HEK293 (cell line): ENCODE measurements around the gene KLHL25.

ENCODE experiments used
- CTCF ChIA-PET: fragments of 350-600 bp; formaldehyde crosslinking; extraction: SDS; loops from one replicate; lab custom pipeline; 2021; ENCODE audit warnings: antibody characterized with exemption; lab: Yijun Ruan, JAX
- POLR2A ChIA-PET: fragments of 300-600 bp; formaldehyde crosslinking; extraction: SDS; loops from one replicate; lab custom pipeline; 2020; ENCODE audit warnings: antibody characterized with exemption, inconsistent platforms; lab: Yijun Ruan, JAX
- H3K27ac ChIP-seq: fragments of 200-500 bp; sonication (Bioruptor generic); 2 replicates; pipeline ENCODE4 v1.5.1; 2014; ENCODE audit warnings: low read depth, low read length, control low read depth, inconsistent platforms; ENCODE audit errors: extremely low read depth
- H3K36me3 ChIP-seq, 2 experiments: fragments of 200-500 bp in 1 of 2; sonication (Bioruptor generic) in 1 of 2; 1 replicate in 1 of 2; 2 replicates in 1 of 2; pipeline ENCODE4 v1.5.1; 2014 to 2017; ENCODE audit warnings: inconsistent platforms in 2 of 2, low read length in 2 of 2; ENCODE audit not compliant: control insufficient read depth in 2 of 2, insufficient read depth in 1 of 2
- H3K4me1 ChIP-seq: fragments of 200-500 bp; sonication (Bioruptor generic); 2 replicates; pipeline ENCODE4 v1.5.1; 2014; ENCODE audit warnings: mild to moderate bottlenecking, low read length, inconsistent platforms; ENCODE audit not compliant: control insufficient read depth, insufficient read depth
- H3K4me3 ChIP-seq: 2 replicates; pipeline ENCODE4 v1.5.1; 2011; ENCODE audit warnings: low read depth, mild to moderate bottlenecking, control low read depth, low read length, moderate library complexity
- H3K9me3 ChIP-seq: fragments of 200-500 bp; sonication (Bioruptor generic); 2 replicates; pipeline ENCODE4 v1.5.1; 2014; ENCODE audit warnings: low read depth, low read length, inconsistent platforms; ENCODE audit not compliant: control insufficient read depth, insufficient read depth
- FEZF1 ChIP-seq: fragments of 450-650 bp; formaldehyde crosslinking; IDR thresholded peaks from 2 replicates; pipeline ENCODE4 v1.5.1; 2016; ENCODE audit warnings: missing biosample characterization, missing genetic modification characterization
- KLF1 ChIP-seq: fragments of 450-650 bp; formaldehyde crosslinking; IDR thresholded peaks from 2 replicates; pipeline ENCODE4 v1.5.1; 2016; ENCODE audit warnings: missing biosample characterization, missing genetic modification characterization
- KLF7 ChIP-seq: fragments of 450-650 bp; formaldehyde crosslinking; IDR thresholded peaks from 2 replicates; pipeline ENCODE4 v1.5.1; 2016; ENCODE audit warnings: missing biosample characterization, missing genetic modification characterization, borderline replicate concordance
- PRDM2 ChIP-seq: fragments of 450-650 bp; formaldehyde crosslinking; IDR thresholded peaks from 2 replicates; pipeline ENCODE4 v1.5.1; 2016; ENCODE audit warnings: missing biosample characterization, missing genetic modification characterization, borderline replicate concordance
- SALL2 ChIP-seq: fragments of 450-650 bp; formaldehyde crosslinking; IDR thresholded peaks from 2 replicates; pipeline ENCODE4 v1.5.0; 2017; ENCODE audit warnings: missing biosample characterization, mild to moderate bottlenecking, missing genetic modification characterization, borderline replicate concordance
- SCRT2 ChIP-seq: fragments of 450-650 bp; formaldehyde crosslinking; IDR thresholded peaks from 2 replicates; pipeline ENCODE4 v1.5.1; 2016; ENCODE audit warnings: missing biosample characterization, missing genetic modification characterization
- SP2 ChIP-seq: fragments of 450-650 bp; formaldehyde crosslinking; IDR thresholded peaks from 2 replicates; pipeline ENCODE4 v1.5.1; 2016; ENCODE audit warnings: missing biosample characterization, missing genetic modification characterization
- ZNF146 ChIP-seq: fragments of 450-650 bp; formaldehyde crosslinking; IDR thresholded peaks from 2 replicates; pipeline ENCODE4 v1.5.1; 2016; ENCODE audit warnings: missing biosample characterization, missing genetic modification characterization
- ZNF16 ChIP-seq: fragments of 450-650 bp; formaldehyde crosslinking; IDR thresholded peaks from 2 replicates; pipeline ENCODE4 v1.5.1; 2016; ENCODE audit warnings: low read depth, missing biosample characterization, missing genetic modification characterization
- ZNF211 ChIP-seq: fragments of 450-650 bp; formaldehyde crosslinking; IDR thresholded peaks from 2 replicates; pipeline ENCODE4 v1.5.1; 2016; ENCODE audit warnings: low read depth, missing biosample characterization, missing genetic modification characterization
- ZNF214 ChIP-seq: fragments of 450-650 bp; formaldehyde crosslinking; IDR thresholded peaks from 2 replicates; pipeline ENCODE4 v1.5.1; 2017; ENCODE audit warnings: missing biosample characterization, mild to moderate bottlenecking, missing genetic modification characterization, borderline replicate concordance
- ZNF335 ChIP-seq: fragments of 450-650 bp; formaldehyde crosslinking; conservative IDR thresholded peaks from 2 replicates; pipeline ENCODE4 v1.5.1; 2016; ENCODE audit warnings: missing biosample characterization, missing genetic modification characterization
- ZNF350 ChIP-seq: fragments of 450-650 bp; formaldehyde crosslinking; IDR thresholded peaks from 2 replicates; pipeline ENCODE4 v1.5.0; 2017; ENCODE audit warnings: missing biosample characterization, mild to moderate bottlenecking, missing genetic modification characterization
- ZNF558 ChIP-seq: fragments of 450-650 bp; formaldehyde crosslinking; IDR thresholded peaks from 2 replicates; pipeline ENCODE4 v1.5.1; 2016; ENCODE audit warnings: missing biosample characterization, missing genetic modification characterization
- ZNF571 ChIP-seq: fragments of 450-650 bp; formaldehyde crosslinking; IDR thresholded peaks from 2 replicates; pipeline ENCODE4 v1.5.0; 2017; ENCODE audit warnings: missing biosample characterization, missing genetic modification characterization
- ZNF830 ChIP-seq: fragments of 450-650 bp; IDR thresholded peaks from 2 replicates; pipeline ENCODE4 v1.5.0; 2018; ENCODE audit warnings: missing biosample characterization, missing genetic modification characterization, low read depth, mild to moderate bottlenecking, moderate library complexity
- TF ChIP-seq, protein P1 (sequence below): fragments of 450-650 bp; formaldehyde crosslinking; IDR thresholded peaks from 2 replicates; pipeline ENCODE4 v1.5.1; 2016; ENCODE audit warnings: missing biosample characterization, missing genetic modification characterization
- TF ChIP-seq, protein P2 (sequence below): fragments of 450-650 bp; formaldehyde crosslinking; IDR thresholded peaks from 2 replicates; pipeline ENCODE4 v1.5.1; 2016; ENCODE audit warnings: missing biosample characterization, missing genetic modification characterization
- TF ChIP-seq, protein P3 (sequence below): fragments of 450-650 bp; formaldehyde crosslinking; IDR thresholded peaks from 2 replicates; pipeline ENCODE4 v1.5.1; 2016; ENCODE audit warnings: missing biosample characterization, missing genetic modification characterization

KLHL25 gene

GRCh38 chr15:85837011-85837433, 42.3 kb upstream of the KLHL25 start:
- Histone ChIP-seq H3K4me3 (no peak overlapping the region), H3K4me1 (no peaks in the 10 kb centered on the region), H3K27ac (no peak overlapping the region; the same call in 1 of the 2 replicates), H3K36me3 (no peaks in the 10 kb centered on the region), H3K9me3 (no peaks in the 10 kb centered on the region)
- ChIA-PET POLR2A (no interaction called here), CTCF (interaction anchor here (0.6 to 3.0 kb wide), 5 partner anchors 37 to 541 kb away, joined by 3 to 14 read pairs (median 3); no protein-coding TSS in a partner anchor)
- TF ChIP-seq KLF1 (tag by site-specific recombination) (peak; percentile 57; the same call in 1 of the 2 replicates), SP2 (no peak), ZNF335 (peak; percentile 44)

GRCh38 chr15:85834651-85835050, 39.9 kb upstream of the KLHL25 start:
- no peaks in the 10 kb centered on the region for H3K9me3 ChIP-seq
- no peak overlapping the region for H3K27ac ChIP-seq
- POLR2A ChIA-PET, result no interaction called here
- no peak for TF ChIP-seq ZNF830 (tag by site-specific recombination)
- no peaks in the 10 kb centered on the region for H3K4me1 ChIP-seq
- H3K36me3 ChIP-seq, result no peaks in the 10 kb centered on the region
- CTCF ChIA-PET, result interaction anchor here (0.6 to 1.2 kb wide), 2 partner anchors 52 to 106 kb away, joined by 3 to 4 read pairs; no protein-coding TSS in a partner anchor
- no peak overlapping the region for H3K4me3 ChIP-seq

- H3K36me3 ChIP-seq, result no peaks in the 10 kb centered on the region
- POLR2A ChIA-PET, result no interaction called here
- H3K4me1 ChIP-seq, result no peaks in the 10 kb centered on the region
- TF ChIP-seq ZNF571 (tag by site-specific recombination), result no peak
- no peak for TF ChIP-seq ZNF214 (tag by site-specific recombination)
- TF ChIP-seq ZNF146 (tag by site-specific recombination), result no peak
- TF ChIP-seq, protein P1, sequence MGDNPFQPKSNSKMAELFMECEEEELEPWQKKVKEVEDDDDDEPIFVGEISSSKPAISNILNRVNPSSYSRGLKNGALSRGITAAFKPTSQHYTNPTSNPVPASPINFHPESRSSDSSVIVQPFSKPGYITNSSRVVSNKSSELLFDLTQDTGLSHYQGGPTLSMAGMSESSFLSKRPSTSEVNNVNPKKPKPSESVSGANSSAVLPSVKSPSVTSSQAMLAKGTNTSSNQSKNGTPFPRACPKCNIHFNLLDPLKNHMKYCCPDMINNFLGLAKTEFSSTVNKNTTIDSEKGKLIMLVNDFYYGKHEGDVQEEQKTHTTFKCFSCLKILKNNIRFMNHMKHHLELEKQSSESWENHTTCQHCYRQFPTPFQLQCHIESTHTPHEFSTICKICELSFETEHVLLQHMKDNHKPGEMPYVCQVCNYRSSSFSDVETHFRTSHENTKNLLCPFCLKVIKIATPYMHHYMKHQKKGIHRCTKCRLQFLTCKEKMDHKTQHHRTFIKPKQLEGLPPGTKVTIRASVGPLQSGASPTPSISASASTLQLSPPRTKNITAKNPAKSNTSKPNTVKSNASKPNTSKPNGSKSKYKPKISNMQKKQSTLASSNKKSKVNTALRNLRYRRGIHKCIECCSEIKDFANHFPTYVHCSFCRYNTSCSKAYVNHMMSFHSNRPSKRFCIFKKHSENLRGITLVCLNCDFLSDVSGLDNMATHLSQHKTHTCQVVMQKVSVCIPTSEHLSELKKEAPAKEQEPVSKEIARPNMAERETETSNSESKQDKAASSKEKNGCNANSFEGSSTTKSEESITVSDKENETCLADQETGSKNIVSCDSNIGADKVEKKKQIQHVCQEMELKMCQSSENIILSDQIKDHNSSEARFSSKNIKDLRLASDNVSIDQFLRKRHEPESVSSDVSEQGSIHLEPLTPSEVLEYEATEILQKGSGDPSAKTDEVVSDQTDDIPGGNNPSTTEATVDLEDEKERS, result no peak
- TF ChIP-seq FEZF1 (tag by site-specific recombination), result no peak
- TF ChIP-seq ZNF16 (tag by site-specific recombination), result no peak
- no peak for TF ChIP-seq KLF7 (tag by site-specific recombination)
- TF ChIP-seq, protein P2, sequence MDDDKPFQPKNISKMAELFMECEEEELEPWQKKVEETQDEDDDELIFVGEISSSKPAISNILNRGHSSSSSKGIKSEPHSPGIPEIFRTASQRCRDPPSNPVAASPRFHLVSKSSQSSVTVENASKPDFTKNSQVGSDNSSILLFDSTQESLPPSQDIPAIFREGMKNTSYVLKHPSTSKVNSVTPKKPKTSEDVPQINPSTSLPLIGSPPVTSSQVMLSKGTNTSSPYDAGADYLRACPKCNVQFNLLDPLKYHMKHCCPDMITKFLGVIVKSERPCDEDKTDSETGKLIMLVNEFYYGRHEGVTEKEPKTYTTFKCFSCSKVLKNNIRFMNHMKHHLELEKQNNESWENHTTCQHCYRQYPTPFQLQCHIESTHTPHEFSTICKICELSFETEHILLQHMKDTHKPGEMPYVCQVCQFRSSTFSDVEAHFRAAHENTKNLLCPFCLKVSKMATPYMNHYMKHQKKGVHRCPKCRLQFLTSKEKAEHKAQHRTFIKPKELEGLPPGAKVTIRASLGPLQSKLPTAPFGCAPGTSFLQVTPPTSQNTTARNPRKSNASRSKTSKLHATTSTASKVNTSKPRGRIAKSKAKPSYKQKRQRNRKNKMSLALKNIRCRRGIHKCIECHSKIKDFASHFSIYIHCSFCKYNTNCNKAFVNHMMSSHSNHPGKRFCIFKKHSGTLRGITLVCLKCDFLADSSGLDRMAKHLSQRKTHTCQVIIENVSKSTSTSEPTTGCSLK (tag by site-specific recombination), result no peak
- TF ChIP-seq ZNF350, result no peak
- TF ChIP-seq, protein P3, sequence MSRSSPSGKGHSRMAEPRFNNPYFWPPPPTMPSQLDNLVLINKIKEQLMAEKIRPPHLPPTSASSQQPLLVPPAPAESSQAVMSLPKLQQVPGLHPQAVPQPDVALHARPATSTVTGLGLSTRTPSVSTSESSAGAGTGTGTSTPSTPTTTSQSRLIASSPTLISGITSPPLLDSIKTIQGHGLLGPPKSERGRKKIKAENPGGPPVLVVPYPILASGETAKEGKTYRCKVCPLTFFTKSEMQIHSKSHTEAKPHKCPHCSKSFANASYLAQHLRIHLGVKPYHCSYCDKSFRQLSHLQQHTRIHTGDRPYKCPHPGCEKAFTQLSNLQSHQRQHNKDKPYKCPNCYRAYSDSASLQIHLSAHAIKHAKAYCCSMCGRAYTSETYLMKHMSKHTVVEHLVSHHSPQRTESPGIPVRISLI (tag by site-specific recombination), result no peak
- no peak for TF ChIP-seq SCRT2 (tag by site-specific recombination)
- TF ChIP-seq SALL2, result no peak
- no peak for TF ChIP-seq PRDM2
- TF ChIP-seq ZNF558 (tag by site-specific recombination), result no peak
- no peak for TF ChIP-seq ZNF211 (tag by site-specific recombination)
- TF ChIP-seq, all 188 proteins: peak for 0
- Histone ChIP-seq H3K4me3 (no peak overlapping the region), H3K27ac (no peak overlapping the region), H3K9me3 (no peaks in the 10 kb centered on the region)
- CTCF ChIA-PET, result interaction anchor here (0.6 to 2.5 kb wide), 19 partner anchors 8 to 536 kb away, joined by 3 to 17 read pairs (median 4); partner anchors contain the start of gene KLHL25
Measured at GRCh38 chr15:85832394-85832793, 37.7 kb upstream of the KLHL25 start.
